ENCODE results near the gene PLA2G12A. TPM values are rescaled to one million over a fixed set of nuclear protein-coding genes. Genes with fewer than 3 reads are reported as not detected.

PLA2G12A gene
- total and polyA plus RNA-seq, 9 of the 15 experiments (the other 6 are each of a cell fraction or from before 2014, with no cell fraction given) = 24.2 to 226 (median 80.5) TPM

GRCh38 chr4:109721033-109721432, 8.8 kb downstream of the PLA2G12A start (continued):
- TF ChIP-seq CLOCK (CRISPR knock-in tag; IDR thresholded peaks at IDR 0.05; ENCODE audit: borderline replicate concordance) = no peak
- TF ChIP-seq CHD4 (IDR thresholded peaks at IDR 0.05; ENCODE audit: insufficient read depth, insufficient replicate concordance, low read depth, low read length, poor library complexity, severe bottlenecking) = no peak
- 0 out of 2 replicates have a peak, but pooled peaks have one; percentile 30 for TF ChIP-seq CHAMP1 (IDR thresholded peaks at IDR 0.05)
- TF ChIP-seq ZNF318 (IDR thresholded peaks at IDR 0.05; ENCODE audit: borderline replicate concordance in 1 of 2, low read depth in 1 of 2) = no peak
- TF ChIP-seq SMARCC2 (IDR thresholded peaks at IDR 0.05; ENCODE audit: low read depth) = 0 out of 2 replicates have a peak, but pooled peaks have one; percentile 20
- TF ChIP-seq BRD4 (IDR thresholded peaks at IDR 0.05) = no peak
- no peak for TF ChIP-seq HNRNPH1 (optimal IDR thresholded peaks at IDR 0.05; ENCODE audit: low read depth, low read length)
- TF ChIP-seq GABPB1 (CRISPR knock-in tag; IDR thresholded peaks at IDR 0.05) = no peak
- no peak for TF ChIP-seq L3MBTL2 (IDR thresholded peaks at IDR 0.05)
- no peak for TF ChIP-seq ZBTB17 (CRISPR knock-in tag; IDR thresholded peaks at IDR 0.05)
- no peak for TF ChIP-seq RBM22 (IDR thresholded peaks at IDR 0.05; ENCODE audit: low read depth, low read length, poor library complexity, severe bottlenecking)
- no peak for TF ChIP-seq GTF2B (IDR thresholded peaks at IDR 0.05; ENCODE audit: extremely low read depth, insufficient read length)
- TF ChIP-seq ZNF707 (CRISPR knock-in tag; conservative IDR thresholded peaks at IDR 0.05) = no peak
- no peak for TF ChIP-seq JUNB (CRISPR knock-in tag; conservative IDR thresholded peaks at IDR 0.05)

Data from K562 (cell line).